Fibroblast of mammary gland (primary cell): ENCODE data around the gene SRRM3.
"Not testable (repeated sequence)": the region's sequence is repeated elsewhere in the genome, so short reads cannot be mapped to it uniquely, and the experiment has no call there.

Experiments used
- DNase-seq: peaks from one replicate; pipeline ENCODE4 v3.0.0-alpha.2; 2010; ENCODE audit warnings: low read depth
- H3K4me3 ChIP-seq: 2 replicates; pipeline ENCODE4 v1.5.1; 2011; ENCODE audit warnings: low read depth, mild to moderate bottlenecking, low read length, moderate library complexity; ENCODE audit not compliant: control insufficient read depth
- TF ChIP-seq, protein P1 (sequence below): conservative IDR thresholded peaks from 2 replicates; pipeline ENCODE4 v1.5.1; 2011; ENCODE audit warnings: low read depth, low read length, inconsistent platforms; ENCODE audit not compliant: control insufficient read depth, insufficient read depth

The SRRM3 gene

DNA sequence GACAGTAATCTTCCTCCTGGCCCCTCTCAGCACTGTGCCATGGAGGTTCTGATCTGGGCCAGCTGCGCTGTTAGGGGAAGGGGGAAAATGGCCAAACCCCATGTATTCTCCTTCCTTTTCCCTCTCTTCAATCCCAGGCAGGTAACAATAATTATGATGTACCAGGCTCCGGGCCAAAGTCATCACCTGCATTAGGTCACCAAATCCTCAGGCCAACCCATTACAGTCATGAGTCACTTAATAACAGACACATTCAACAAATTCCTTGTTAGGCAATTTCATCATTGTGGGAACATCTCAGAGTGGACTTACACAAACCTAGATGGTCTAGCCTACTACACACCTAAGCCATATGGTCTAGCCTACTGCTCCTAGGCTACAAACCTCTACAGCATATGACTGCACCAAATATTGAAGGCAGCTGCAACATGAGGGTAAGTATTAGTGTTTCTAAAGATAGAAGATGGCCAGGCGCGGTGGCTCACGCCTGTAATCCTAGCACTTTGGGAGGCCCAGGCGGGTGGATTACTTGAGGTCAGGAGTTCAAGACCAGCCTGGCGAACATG lies 98.6 kb downstream of the SRRM3 start:
- peak; percentile 89 for DNase-seq
- H3K4me3 ChIP-seq: no peak overlapping the region
- TF ChIP-seq, protein P1, sequence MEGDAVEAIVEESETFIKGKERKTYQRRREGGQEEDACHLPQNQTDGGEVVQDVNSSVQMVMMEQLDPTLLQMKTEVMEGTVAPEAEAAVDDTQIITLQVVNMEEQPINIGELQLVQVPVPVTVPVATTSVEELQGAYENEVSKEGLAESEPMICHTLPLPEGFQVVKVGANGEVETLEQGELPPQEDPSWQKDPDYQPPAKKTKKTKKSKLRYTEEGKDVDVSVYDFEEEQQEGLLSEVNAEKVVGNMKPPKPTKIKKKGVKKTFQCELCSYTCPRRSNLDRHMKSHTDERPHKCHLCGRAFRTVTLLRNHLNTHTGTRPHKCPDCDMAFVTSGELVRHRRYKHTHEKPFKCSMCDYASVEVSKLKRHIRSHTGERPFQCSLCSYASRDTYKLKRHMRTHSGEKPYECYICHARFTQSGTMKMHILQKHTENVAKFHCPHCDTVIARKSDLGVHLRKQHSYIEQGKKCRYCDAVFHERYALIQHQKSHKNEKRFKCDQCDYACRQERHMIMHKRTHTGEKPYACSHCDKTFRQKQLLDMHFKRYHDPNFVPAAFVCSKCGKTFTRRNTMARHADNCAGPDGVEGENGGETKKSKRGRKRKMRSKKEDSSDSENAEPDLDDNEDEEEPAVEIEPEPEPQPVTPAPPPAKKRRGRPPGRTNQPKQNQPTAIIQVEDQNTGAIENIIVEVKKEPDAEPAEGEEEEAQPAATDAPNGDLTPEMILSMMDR: no peak

DNA sequence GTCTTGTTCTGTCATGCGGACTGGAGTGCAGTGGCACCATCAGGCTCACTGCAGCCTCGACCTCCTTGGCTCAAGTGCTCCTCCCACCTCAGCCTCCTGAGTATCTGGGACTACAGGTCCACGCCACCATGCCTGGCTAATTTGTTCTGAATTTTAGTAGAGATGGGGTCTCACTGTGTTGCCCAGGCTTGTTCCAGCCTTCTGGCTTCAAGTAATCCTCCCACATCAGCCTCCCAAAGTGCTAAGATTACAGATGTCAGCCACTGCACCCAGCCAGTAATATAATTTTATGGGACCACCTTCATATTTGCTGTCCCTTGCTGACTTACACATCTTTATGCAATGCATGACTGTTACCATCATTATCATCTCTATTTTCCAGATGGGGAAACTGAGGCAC lies 99.3 kb downstream of the SRRM3 start:
- DNase-seq: no peak
- TF ChIP-seq, protein P1: no peak
- H3K4me3 ChIP-seq: no peak overlapping the region

DNA sequence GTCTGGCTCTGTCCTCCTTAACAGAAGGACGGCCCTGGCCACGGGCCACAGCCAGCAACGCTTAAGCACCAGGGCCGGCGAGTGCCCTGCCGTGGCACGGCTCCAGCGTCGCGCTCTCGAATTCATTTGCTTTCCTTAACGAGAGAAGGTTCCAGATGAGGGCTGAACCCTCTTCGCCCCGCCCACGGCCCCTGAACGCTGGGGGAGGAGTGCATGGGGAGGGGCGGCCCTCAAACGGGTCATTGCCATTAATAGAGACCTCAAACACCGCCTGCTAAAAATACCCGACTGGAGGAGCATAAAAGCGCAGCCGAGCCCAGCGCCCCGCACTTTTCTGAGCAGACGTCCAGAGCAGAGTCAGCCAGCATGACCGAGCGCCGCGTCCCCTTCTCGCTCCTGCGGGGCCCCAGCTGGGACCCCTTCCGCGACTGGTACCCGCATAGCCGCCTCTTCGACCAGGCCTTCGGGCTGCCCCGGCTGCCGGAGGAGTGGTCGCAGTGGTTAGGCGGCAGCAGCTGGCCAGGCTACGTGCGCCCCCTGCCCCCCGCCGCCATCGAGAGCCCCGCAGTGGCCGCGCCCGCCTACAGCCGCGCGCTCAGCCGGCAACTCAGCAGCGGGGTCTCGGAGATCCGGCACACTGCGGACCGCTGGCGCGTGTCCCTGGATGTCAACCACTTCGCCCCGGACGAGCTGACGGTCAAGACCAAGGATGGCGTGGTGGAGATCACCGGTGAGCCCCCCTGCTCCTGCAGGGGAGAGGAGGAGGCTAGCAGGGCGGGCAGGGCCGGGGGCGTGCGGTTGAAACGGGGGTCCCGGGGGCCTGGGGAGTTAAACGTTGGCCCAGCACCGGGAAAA lies 100.9 kb downstream of the SRRM3 start, which contains the start of gene HSPB1:
Gene HSPB1, plus strand, starts transcription at position 327 of the 855 bp plus-strand sequence. Its CDS starts 40 bp downstream, at position 367.
- H3K4me3 ChIP-seq: peak within 1 kb of the TSS; percentile 87
- TF ChIP-seq, protein P1: no peak
- DNase-seq: peak; percentile 85

DNA sequence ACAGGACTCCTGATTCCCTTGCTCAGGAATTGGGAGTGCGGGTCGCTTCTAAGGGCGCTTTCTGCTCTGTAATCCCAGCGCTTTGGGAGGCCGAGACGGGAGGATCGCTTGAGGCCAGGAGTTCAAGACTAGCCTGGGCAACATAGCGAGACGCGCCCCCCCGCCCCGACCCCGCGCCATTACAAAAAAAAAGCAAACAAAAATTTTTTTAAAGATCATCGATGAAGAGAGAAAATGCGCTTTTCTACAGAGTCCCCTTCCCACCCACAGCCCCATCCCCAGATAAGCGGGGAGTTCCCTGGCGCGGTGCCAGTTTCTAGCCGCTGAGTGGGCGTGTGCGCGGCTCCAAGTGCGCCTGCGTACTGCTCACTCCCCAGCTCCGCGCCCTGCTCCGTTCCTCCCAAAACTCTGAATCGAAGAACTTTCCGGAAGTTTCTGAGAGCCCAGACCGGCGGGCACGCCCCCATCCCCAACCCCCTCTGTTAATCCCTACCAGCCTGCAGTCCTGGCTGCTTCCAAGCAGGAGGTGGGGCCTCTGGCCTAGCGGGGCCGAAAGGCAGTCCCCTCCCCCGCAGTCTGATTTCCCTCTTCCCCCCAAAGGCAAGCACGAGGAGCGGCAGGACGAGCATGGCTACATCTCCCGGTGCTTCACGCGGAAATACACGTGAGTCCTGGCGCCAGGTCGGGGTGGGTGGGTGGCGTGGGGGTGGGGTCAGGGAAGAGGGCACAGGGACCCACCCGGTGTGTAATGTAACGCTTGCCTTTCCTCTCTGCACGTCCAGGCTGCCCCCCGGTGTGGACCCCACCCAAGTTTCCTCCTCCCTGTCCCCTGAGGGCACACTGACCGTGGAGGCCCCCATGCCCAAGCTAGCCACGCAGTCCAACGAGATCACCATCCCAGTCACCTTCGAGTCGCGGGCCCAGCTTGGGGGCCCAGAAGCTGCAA lies 101.8 kb downstream of the SRRM3 start:
- H3K4me3 ChIP-seq: peak overlapping the region; percentile 87
- TF ChIP-seq, protein P1: no peak
- DNase-seq: peak; percentile 92

DNA sequence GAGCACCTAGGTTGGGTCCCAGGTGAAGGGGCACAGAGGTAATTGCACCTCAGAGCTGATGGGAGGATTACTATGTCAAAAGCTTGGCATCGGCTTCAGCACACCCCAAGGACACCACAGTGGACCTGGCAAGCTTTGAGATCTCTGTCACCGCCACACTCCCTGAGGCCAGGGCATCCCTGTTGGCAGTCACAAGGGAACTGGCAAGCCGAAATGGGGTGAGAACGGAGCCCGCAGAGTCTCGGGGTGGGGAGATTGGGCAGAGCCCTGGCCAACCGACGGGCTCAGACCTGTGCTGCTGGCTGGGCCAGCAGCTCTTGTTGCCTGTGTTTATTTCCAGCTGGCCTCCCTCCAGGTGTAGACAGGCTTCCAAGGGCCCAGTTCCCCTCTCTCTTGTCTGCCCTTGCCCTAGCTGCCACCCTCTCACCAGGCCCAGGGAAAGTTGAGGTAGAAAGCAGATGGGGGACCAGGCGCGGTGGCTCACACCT lies 103.2 kb downstream of the SRRM3 start:
- H3K4me3 ChIP-seq: no peak overlapping the region
- DNase-seq: no peak
- TF ChIP-seq, protein P1: no peak

DNA sequence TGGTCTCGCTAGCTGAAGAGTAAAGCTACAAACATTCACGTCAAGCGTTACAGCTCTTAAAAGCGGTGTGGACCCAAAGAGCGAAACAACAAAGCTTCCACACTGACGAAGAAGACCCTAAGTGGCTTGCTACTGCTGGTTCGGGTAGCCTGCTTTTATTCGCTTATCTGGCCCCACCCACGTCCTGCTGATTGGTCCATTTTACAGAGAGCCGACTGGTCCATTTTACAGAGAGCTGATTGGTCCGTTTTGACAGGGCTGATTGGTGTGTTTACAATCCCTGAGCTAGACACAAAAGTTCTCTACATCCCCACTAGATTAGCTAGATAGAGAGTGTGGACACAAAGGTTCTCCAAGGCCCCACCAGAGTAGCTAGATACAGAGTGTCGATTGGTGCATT lies 107.2 kb downstream of the SRRM3 start:
- DNase-seq, H3K4me3 ChIP-seq: not testable (repeated sequence)

DNA sequence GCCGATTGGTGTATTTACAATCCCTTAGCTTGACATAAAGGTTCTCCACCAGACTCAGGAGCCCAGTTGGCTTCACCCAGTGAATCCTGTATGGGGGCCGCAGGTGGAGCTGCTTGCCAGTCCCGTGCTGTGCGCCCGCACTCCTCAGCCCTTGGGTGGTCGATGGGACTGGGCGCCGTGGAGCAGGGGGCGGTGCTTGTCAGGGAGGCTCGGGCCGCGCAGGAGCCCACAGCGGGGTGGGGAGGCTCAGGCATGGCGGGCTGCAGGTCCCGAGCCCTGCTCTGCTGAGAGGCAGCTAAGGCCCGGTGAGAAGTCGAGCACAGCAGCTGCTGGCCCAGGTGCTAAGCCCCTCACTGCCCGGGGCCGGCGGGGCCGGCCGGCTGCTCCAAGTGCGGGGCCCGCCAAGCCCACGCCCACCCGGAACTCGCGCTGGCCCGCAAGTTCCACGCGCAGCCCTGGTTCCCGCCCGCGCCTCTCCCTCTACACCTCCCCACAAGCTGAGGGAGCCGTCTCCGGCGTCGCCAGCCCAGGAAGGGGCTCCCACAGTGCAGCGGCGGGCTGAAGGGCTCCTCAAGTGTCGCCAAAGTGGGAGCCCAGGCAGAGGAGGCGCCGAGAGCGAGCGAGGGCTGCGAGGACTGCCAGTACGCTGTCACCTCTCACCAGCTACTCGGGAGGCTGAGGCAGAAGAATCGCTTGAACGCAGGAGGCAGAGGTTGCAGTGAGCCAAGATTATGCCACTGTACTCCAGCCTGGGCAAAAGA lies 107.8 kb downstream of the SRRM3 start:
- DNase-seq, H3K4me3 ChIP-seq: not testable (repeated sequence)
